ENCODE measurements around the gene HIPK1. TPM values are rescaled to one million over a fixed set of nuclear protein-coding genes. Genes with fewer than 3 reads are reported as not detected.
A peak's percentile ranks its signal among the peaks of the same experiment; 100 is the strongest.

HIPK1 gene
- total RNA-seq, 1 donor from 2014 or later: 53.4 TPM

- peaks cover 15% of the 10 kb centered on the region for H3K9me3 Mint-ChIP-seq
- H3K27ac Mint-ChIP-seq (ENCODE audit: unreplicated experiment): no peak overlapping the region
- no peak for TF ChIP-seq CTCF (conservative IDR thresholded peaks at IDR 0.05)
- DNase-seq (ENCODE audit: low read depth, low spot score): no peak
- no peaks in the 10 kb centered on the region for H3K4me1 Mint-ChIP-seq
- no peaks in the 10 kb centered on the region for H3K27me3 Mint-ChIP-seq (ENCODE audit: low read depth)
- no peak overlapping the region for H3K4me3 Mint-ChIP-seq
- H3K36me3 Mint-ChIP-seq (ENCODE audit: low read depth): peaks cover 15% of the 10 kb centered on the region
Observed at GRCh38 chr1:113991467-113991997, 62.4 kb downstream of the HIPK1 start.

GRCh38 chr1:113993072-113993471, 63.9 kb downstream of the HIPK1 start:
- Mint-ChIP-seq H3K36me3 (ENCODE audit: low read depth) (peaks cover 12% of the 10 kb centered on the region), H3K4me1 (no peaks in the 10 kb centered on the region), H3K27me3 (ENCODE audit: low read depth) (no peaks in the 10 kb centered on the region), H3K9me3 (peaks cover 14% of the 10 kb centered on the region), H3K27ac (ENCODE audit: unreplicated experiment) (no peak overlapping the region), H3K4me3 (no peak overlapping the region)
- no peak for DNase-seq (ENCODE audit: low read depth, low spot score)
- TF ChIP-seq CTCF (conservative IDR thresholded peaks at IDR 0.05): no peak

- no peaks in the 10 kb centered on the region for H3K27me3 Mint-ChIP-seq (ENCODE audit: low read depth)
- peaks cover 14% of the 10 kb centered on the region for H3K9me3 Mint-ChIP-seq
- no peak for DNase-seq (ENCODE audit: low read depth, low spot score)
- peaks cover 12% of the 10 kb centered on the region for H3K36me3 Mint-ChIP-seq (ENCODE audit: low read depth)
- TF ChIP-seq CTCF (conservative IDR thresholded peaks at IDR 0.05): no peak
- no peak overlapping the region for H3K27ac Mint-ChIP-seq (ENCODE audit: unreplicated experiment)
- H3K4me3 Mint-ChIP-seq: no peak overlapping the region
- H3K4me1 Mint-ChIP-seq: no peaks in the 10 kb centered on the region
Observed at GRCh38 chr1:113993766-113994165, 64.6 kb downstream of the HIPK1 start.

GRCh38 chr1:113995382-113995781, 66.3 kb downstream of the HIPK1 start:
- TF ChIP-seq CTCF (conservative IDR thresholded peaks at IDR 0.05): no peak
- H3K4me1 Mint-ChIP-seq: no peaks in the 10 kb centered on the region
- H3K36me3 Mint-ChIP-seq (ENCODE audit: low read depth): peaks cover 12% of the 10 kb centered on the region
- no peak for DNase-seq (ENCODE audit: low read depth, low spot score)
- H3K27ac Mint-ChIP-seq (ENCODE audit: unreplicated experiment): no peak overlapping the region
- no peaks in the 10 kb centered on the region for H3K27me3 Mint-ChIP-seq (ENCODE audit: low read depth)
- H3K9me3 Mint-ChIP-seq: peaks cover 14% of the 10 kb centered on the region
- no peak overlapping the region for H3K4me3 Mint-ChIP-seq

GRCh38 chr1:113998361-113998760, 69.2 kb downstream of the HIPK1 start:
- Mint-ChIP-seq H3K9me3 (peaks cover 14% of the 10 kb centered on the region), H3K27ac (ENCODE audit: unreplicated experiment) (peak overlapping the region; percentile 59), H3K27me3 (ENCODE audit: low read depth) (no peaks in the 10 kb centered on the region), H3K4me3 (no peak overlapping the region), H3K36me3 (ENCODE audit: low read depth) (peaks cover 12% of the 10 kb centered on the region), H3K4me1 (peaks cover 11% of the 10 kb centered on the region)
- TF ChIP-seq CTCF (conservative IDR thresholded peaks at IDR 0.05): no peak
- DNase-seq (ENCODE audit: low read depth, low spot score): no peak

All from neural crest cell (in vitro differentiated cells).